ENCODE data around the gene TRMT2B.
"Not testable (repeated sequence)": the region's sequence is repeated elsewhere in the genome, so short reads cannot be mapped to it uniquely, and the experiment has no call there.

Gene TRMT2B

GRCh38 chrX:101051549-101052302, at the start of gene TRMT2B:
TSS of gene TRMT2B (minus strand) at chrX:101052111. CDS start at chrX:101042289, 9,822 bp downstream.
- DNase-seq (ENCODE audit: low read depth): peak; percentile 69

- DNase-seq (ENCODE audit: low read depth): peak; percentile 84
Observed at GRCh38 chrX:101097546-101098453, 45.9 kb upstream of the TRMT2B start, which contains the start of gene CENPI. TSS of gene CENPI (plus strand) at chrX:101098204. CDS start at chrX:101101071, 2,867 bp downstream.

- no peak for DNase-seq (ENCODE audit: low read depth)
Observed at GRCh38 chrX:101091817-101092216, 39.9 kb upstream of the TRMT2B start.

GRCh38 chrX:101081231-101081630, 29.3 kb upstream of the TRMT2B start:
- no peak for DNase-seq (ENCODE audit: low read depth)

- no peak for DNase-seq (ENCODE audit: low read depth)
Observed at GRCh38 chrX:101080326-101081124, 28.6 kb upstream of the TRMT2B start.

- DNase-seq (ENCODE audit: low read depth): no peak
Observed at GRCh38 chrX:101079736-101080270, 27.9 kb upstream of the TRMT2B start.

GRCh38 chrX:101078716-101079598, 27.0 kb upstream of the TRMT2B start, which contains the start of gene TMEM35A:
TSS of gene TMEM35A (plus strand) at chrX:101078879. CDS start at chrX:101079003, 124 bp downstream.
- DNase-seq (ENCODE audit: low read depth): no peak

GRCh38 chrX:101071582-101071981, 19.7 kb upstream of the TRMT2B start:
- no peak for DNase-seq (ENCODE audit: low read depth)

- no peak for DNase-seq (ENCODE audit: low read depth)
Observed at GRCh38 chrX:101062176-101062575, 10.3 kb upstream of the TRMT2B start.

GRCh38 chrX:101057093-101057714, 5.3 kb upstream of the TRMT2B start:
- no peak for DNase-seq (ENCODE audit: low read depth)

- DNase-seq (ENCODE audit: low read depth): not testable (repeated sequence)
Observed at GRCh38 chrX:101056551-101056950, 4.6 kb upstream of the TRMT2B start.

- no peak for DNase-seq (ENCODE audit: low read depth)
Observed at GRCh38 chrX:101051153-101051548, 760 bp downstream of the TRMT2B start.

GRCh38 chrX:101040197-101040596, 11.7 kb downstream of the TRMT2B start:
- no peak for DNase-seq (ENCODE audit: low read depth)

- no peak for DNase-seq (ENCODE audit: low read depth)
Observed at GRCh38 chrX:101037231-101037630, 14.7 kb downstream of the TRMT2B start.

- no peak for DNase-seq (ENCODE audit: low read depth)
Observed at GRCh38 chrX:101029665-101030064, 22.2 kb downstream of the TRMT2B start.

- DNase-seq (ENCODE audit: low read depth): no peak
Observed at GRCh38 chrX:101028562-101028961, 23.3 kb downstream of the TRMT2B start.

- no peak for DNase-seq (ENCODE audit: low read depth)
Observed at GRCh38 chrX:101025126-101025525, 26.8 kb downstream of the TRMT2B start.

- DNase-seq (ENCODE audit: low read depth): no peak
Observed at GRCh38 chrX:101022020-101022419, 29.9 kb downstream of the TRMT2B start.

GRCh38 chrX:101012031-101012430, 39.9 kb downstream of the TRMT2B start:
- not testable (repeated sequence) for DNase-seq (ENCODE audit: low read depth)

GRCh38 chrX:101009090-101009489, 42.8 kb downstream of the TRMT2B start:
- DNase-seq (ENCODE audit: low read depth): no peak

Data from stimulated activated CD8-positive, alpha-beta memory T cell treated with anti-CD3 and anti-CD28 coated beads, Interleukin-4, amount 100 ng/mL, for 24 hours (primary cell).